HL-60 (cell line): ENCODE results near the gene KIAA0586.

Experiments
- GABPA ChIP-seq: IDR thresholded peaks from 2 replicates; pipeline ENCODE4 v1.6.1; 2012; ENCODE audit warnings: low read depth
- POLR2AphosphoS5 ChIP-seq: IDR thresholded peaks from 2 replicates; pipeline ENCODE4 v1.6.1; 2012; ENCODE audit warnings: low read depth
- TF ChIP-seq, protein P1 (sequence below): IDR thresholded peaks from one replicate; pipeline ENCODE4 v1.5.1; 2011; ENCODE audit warnings: low read length, control low read depth, inconsistent platforms; ENCODE audit not compliant: insufficient read depth
- TF ChIP-seq, protein P2 (sequence below): IDR thresholded peaks from 2 replicates; pipeline ENCODE4 v1.6.1; 2012; ENCODE audit warnings: low read depth; ENCODE audit not compliant: insufficient replicate concordance

DNA sequence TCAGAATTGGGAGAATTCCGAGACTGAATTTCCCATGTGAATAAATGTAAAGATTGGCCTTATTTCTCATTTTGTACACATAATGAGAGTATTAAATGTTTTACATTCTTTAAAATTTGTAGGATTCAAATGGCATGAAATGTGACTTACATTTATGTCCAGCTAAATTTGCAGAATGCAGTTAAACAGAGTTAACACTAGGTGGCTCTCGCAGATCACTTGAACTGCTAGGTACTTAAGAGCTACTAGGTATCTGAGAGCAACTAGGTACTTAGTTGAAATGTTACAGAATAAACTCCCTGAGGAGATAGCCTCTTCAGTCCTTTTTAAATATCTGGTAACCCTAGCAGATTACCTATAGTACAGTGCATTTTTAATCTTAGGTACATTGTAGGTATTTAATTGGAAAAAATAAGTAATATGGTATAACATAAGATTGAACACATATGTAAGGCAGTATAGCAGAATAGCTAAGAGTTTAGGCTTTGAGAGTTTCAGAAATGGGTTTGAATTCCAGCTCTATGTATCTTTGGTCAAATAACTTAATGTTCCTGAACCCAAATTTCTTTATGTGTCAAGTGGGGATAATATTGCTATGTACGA is 73.8 kb downstream of the KIAA0586 start:
- TF ChIP-seq, protein P1, sequence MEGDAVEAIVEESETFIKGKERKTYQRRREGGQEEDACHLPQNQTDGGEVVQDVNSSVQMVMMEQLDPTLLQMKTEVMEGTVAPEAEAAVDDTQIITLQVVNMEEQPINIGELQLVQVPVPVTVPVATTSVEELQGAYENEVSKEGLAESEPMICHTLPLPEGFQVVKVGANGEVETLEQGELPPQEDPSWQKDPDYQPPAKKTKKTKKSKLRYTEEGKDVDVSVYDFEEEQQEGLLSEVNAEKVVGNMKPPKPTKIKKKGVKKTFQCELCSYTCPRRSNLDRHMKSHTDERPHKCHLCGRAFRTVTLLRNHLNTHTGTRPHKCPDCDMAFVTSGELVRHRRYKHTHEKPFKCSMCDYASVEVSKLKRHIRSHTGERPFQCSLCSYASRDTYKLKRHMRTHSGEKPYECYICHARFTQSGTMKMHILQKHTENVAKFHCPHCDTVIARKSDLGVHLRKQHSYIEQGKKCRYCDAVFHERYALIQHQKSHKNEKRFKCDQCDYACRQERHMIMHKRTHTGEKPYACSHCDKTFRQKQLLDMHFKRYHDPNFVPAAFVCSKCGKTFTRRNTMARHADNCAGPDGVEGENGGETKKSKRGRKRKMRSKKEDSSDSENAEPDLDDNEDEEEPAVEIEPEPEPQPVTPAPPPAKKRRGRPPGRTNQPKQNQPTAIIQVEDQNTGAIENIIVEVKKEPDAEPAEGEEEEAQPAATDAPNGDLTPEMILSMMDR, result peak; percentile 90
- TF ChIP-seq POLR2AphosphoS5 (no peak), GABPA (no peak)
- TF ChIP-seq, protein P2, sequence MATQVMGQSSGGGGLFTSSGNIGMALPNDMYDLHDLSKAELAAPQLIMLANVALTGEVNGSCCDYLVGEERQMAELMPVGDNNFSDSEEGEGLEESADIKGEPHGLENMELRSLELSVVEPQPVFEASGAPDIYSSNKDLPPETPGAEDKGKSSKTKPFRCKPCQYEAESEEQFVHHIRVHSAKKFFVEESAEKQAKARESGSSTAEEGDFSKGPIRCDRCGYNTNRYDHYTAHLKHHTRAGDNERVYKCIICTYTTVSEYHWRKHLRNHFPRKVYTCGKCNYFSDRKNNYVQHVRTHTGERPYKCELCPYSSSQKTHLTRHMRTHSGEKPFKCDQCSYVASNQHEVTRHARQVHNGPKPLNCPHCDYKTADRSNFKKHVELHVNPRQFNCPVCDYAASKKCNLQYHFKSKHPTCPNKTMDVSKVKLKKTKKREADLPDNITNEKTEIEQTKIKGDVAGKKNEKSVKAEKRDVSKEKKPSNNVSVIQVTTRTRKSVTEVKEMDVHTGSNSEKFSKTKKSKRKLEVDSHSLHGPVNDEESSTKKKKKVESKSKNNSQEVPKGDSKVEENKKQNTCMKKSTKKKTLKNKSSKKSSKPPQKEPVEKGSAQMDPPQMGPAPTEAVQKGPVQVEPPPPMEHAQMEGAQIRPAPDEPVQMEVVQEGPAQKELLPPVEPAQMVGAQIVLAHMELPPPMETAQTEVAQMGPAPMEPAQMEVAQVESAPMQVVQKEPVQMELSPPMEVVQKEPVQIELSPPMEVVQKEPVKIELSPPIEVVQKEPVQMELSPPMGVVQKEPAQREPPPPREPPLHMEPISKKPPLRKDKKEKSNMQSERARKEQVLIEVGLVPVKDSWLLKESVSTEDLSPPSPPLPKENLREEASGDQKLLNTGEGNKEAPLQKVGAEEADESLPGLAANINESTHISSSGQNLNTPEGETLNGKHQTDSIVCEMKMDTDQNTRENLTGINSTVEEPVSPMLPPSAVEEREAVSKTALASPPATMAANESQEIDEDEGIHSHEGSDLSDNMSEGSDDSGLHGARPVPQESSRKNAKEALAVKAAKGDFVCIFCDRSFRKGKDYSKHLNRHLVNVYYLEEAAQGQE, result no peak
